NB4 (cell line): Measurements from ENCODE around the gene CEP19.

ENCODE experiments used
- POLR2A ChIP-seq: IDR thresholded peaks from 2 replicates; pipeline ENCODE4 v1.6.1; 2011; ENCODE audit warnings: mild to moderate bottlenecking; ENCODE audit not compliant: insufficient read length; ENCODE audit errors: extremely low read depth
- TF ChIP-seq, protein P1 (sequence below): IDR thresholded peaks from one replicate; pipeline ENCODE4 v1.5.1; 2012; ENCODE audit warnings: low read depth, low read length

DNA sequence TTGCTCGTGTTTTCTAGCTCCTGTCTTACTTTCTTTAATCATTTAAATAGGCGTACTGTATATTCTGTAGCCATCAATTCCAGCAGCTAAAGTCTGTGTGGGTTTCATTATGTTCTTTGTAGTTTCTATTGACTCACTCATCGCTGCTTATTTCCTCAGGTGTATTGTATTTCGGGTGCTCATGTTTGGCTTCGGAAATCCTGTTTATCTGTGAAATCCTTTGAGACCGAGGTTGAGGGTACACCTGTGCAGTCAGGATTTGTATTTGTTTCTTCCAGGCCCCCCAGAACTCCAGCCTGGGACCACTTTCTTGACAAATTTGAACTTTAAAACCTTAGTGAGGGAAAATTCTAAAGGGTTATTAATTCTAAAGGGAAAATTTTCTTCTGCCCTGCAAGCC lies 25.6 kb upstream of the CEP19 start:
- TF ChIP-seq, protein P1, sequence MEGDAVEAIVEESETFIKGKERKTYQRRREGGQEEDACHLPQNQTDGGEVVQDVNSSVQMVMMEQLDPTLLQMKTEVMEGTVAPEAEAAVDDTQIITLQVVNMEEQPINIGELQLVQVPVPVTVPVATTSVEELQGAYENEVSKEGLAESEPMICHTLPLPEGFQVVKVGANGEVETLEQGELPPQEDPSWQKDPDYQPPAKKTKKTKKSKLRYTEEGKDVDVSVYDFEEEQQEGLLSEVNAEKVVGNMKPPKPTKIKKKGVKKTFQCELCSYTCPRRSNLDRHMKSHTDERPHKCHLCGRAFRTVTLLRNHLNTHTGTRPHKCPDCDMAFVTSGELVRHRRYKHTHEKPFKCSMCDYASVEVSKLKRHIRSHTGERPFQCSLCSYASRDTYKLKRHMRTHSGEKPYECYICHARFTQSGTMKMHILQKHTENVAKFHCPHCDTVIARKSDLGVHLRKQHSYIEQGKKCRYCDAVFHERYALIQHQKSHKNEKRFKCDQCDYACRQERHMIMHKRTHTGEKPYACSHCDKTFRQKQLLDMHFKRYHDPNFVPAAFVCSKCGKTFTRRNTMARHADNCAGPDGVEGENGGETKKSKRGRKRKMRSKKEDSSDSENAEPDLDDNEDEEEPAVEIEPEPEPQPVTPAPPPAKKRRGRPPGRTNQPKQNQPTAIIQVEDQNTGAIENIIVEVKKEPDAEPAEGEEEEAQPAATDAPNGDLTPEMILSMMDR, result no peak
- no peak for TF ChIP-seq POLR2A
